Measurements from ENCODE around the gene NTF4.
"Not testable (repeated sequence)": the region's sequence is repeated elsewhere in the genome, so short reads cannot be mapped to it uniquely, and the experiment has no call there.

The NTF4 gene

GRCh38 chr19:49058562-49058961 lies 6.1 kb downstream of the NTF4 start:
- Histone ChIP-seq H3K27ac (no peak overlapping the region), H3K9me3 (no peaks in the 10 kb centered on the region), H3K4me3 (no peak overlapping the region), H3K36me3 (no peaks in the 10 kb centered on the region), H3K27me3 (peaks cover 0 to 50% of the 10 kb centered on the region in 2 donors), H3K4me1 (peaks cover 0 to 28% (median 20%) of the 10 kb centered on the region in 4 donors)
- no peak for DNase-seq
- no peak for TF ChIP-seq CTCF (IDR thresholded peaks at IDR 0.05)
- intact Hi-C loops (cut with DNase I; ENCODE audit: low total_unique reads) = no loop called here

DNA sequence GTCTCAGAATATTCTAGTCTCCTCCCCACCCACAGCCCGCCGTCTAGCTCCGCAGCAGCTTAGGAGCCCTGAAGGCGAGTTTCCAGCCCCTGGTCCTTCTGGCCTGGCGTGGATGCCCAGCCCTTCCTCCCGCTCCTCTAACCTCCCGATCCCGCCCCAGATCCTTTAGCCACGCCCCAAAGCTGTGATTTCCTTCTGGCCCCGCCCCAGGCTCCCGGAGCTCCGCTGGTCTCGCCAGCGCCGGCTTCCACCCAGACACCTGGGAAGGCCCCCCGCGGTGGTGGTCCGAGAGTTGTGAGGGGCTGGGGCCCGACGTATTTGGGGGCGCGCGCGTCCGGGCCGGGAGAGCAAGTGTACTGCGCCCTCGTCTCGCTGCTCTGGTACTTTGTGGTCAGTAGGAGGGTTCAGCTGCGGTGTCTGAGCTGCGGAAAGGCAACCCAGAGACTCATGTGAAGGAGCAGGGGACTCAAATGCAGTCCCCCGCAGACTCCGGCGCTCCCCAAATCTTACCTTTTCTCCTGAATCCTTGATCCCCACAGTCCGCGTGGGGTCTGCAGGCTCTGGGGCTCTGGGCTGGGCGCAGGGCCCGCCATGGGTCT lies 6.9 kb downstream of the NTF4 start, which contains the start of gene CGB7:
TSS of gene CGB7 (minus strand) at position 114 of the 599 bp plus-strand sequence. CDS start 2,374 bp downstream, outside the sequence.
- Histone ChIP-seq H3K36me3 (no peaks in the 10 kb centered on the region), H3K4me1 (peaks cover 0 to 28% (median 20%) of the 10 kb centered on the region in 4 donors), H3K9me3 (no peaks in the 10 kb centered on the region), H3K27me3 (peaks cover 0 to 42% of the 10 kb centered on the region in 2 donors), H3K4me3 (peak within 1 kb of the TSS; percentile 48 to 64), H3K27ac (no peak within 1 kb of the TSS)
- peak; percentile 64 to 80 for DNase-seq
- intact Hi-C loops (cut with DNase I; ENCODE audit: low total_unique reads) = no loop called here
- TF ChIP-seq CTCF (IDR thresholded peaks at IDR 0.05) = no peak

- peaks cover 0 to 37% of the 10 kb centered on the region in 2 donors for H3K27me3 ChIP-seq
- H3K4me1 ChIP-seq = peaks cover 0 to 28% (median 20%) of the 10 kb centered on the region in 4 donors
- intact Hi-C loops (cut with DNase I; ENCODE audit: low total_unique reads); H3K27ac ChIP-seq; DNase-seq; H3K36me3 ChIP-seq; H3K9me3 ChIP-seq: not testable (repeated sequence)
- peak overlapping the region; percentile 48 to 64 for H3K4me3 ChIP-seq
Measured at GRCh38 chr19:49056902-49057596, 7.6 kb downstream of the NTF4 start.

GRCh38 chr19:49056101-49056901 lies 8.3 kb downstream of the NTF4 start:
- H3K4me1 ChIP-seq = peaks cover 0 to 28% (median 20%) of the 10 kb centered on the region in 4 donors
- DNase-seq = peak; percentile 49 to 76
- no peaks in the 10 kb centered on the region for H3K36me3 ChIP-seq
- intact Hi-C loops (cut with DNase I; ENCODE audit: low total_unique reads) = no loop called here
- H3K4me3 ChIP-seq = peak overlapping the region; percentile 48 to 64
- TF ChIP-seq CTCF (IDR thresholded peaks at IDR 0.05) = peak in 1 of 2 experiments; percentile 25
- H3K27me3 ChIP-seq = peaks cover 0 to 29% of the 10 kb centered on the region in 2 donors
- no peak overlapping the region for H3K27ac ChIP-seq
- H3K9me3 ChIP-seq = no peaks in the 10 kb centered on the region

GRCh38 chr19:49050376-49051033 lies 14.1 kb downstream of the NTF4 start:
- H3K36me3 ChIP-seq; intact Hi-C loops (cut with DNase I; ENCODE audit: low total_unique reads); H3K9me3 ChIP-seq; H3K4me3 ChIP-seq; H3K27ac ChIP-seq; H3K27me3 ChIP-seq; DNase-seq; H3K4me1 ChIP-seq: not testable (repeated sequence)

- DNase-seq; H3K9me3 ChIP-seq; H3K4me1 ChIP-seq; H3K27ac ChIP-seq; H3K36me3 ChIP-seq; H3K4me3 ChIP-seq; intact Hi-C loops (cut with DNase I; ENCODE audit: low total_unique reads); H3K27me3 ChIP-seq: not testable (repeated sequence)
Measured at GRCh38 chr19:49049834-49050233, 14.8 kb downstream of the NTF4 start.

- H3K27ac ChIP-seq; H3K27me3 ChIP-seq; H3K36me3 ChIP-seq; H3K4me3 ChIP-seq; H3K9me3 ChIP-seq; DNase-seq; H3K4me1 ChIP-seq; intact Hi-C loops (cut with DNase I; ENCODE audit: low total_unique reads): not testable (repeated sequence)
Measured at GRCh38 chr19:49049011-49049410, 15.6 kb downstream of the NTF4 start, which contains the start of gene CGB8. CGB8 (minus strand) TSS chr19:49049111; CDS start chr19:49048739, 372 bp downstream.

GRCh38 chr19:49043548-49043947 lies 21.1 kb downstream of the NTF4 start, which contains the start of gene CGB5:
CGB5 (plus strand) TSS chr19:49043848; CDS start chr19:49044210, 362 bp downstream.
- H3K4me1 ChIP-seq; H3K27ac ChIP-seq; DNase-seq; H3K27me3 ChIP-seq; H3K9me3 ChIP-seq; H3K36me3 ChIP-seq; H3K4me3 ChIP-seq; intact Hi-C loops (cut with DNase I; ENCODE audit: low total_unique reads): not testable (repeated sequence)

- H3K36me3 ChIP-seq; H3K27me3 ChIP-seq; intact Hi-C loops (cut with DNase I; ENCODE audit: low total_unique reads); H3K4me1 ChIP-seq; DNase-seq; H3K9me3 ChIP-seq; H3K27ac ChIP-seq; H3K4me3 ChIP-seq: not testable (repeated sequence)
Measured at GRCh38 chr19:49042666-49043065, 22.0 kb downstream of the NTF4 start.
